ENCODE results near the gene PTTG2. TPM values are rescaled to one million over a fixed set of nuclear protein-coding genes. Genes with fewer than 3 reads are reported as not detected.

Gene PTTG2
- total RNA-seq, 4 donors from 2014 or later: 0.62 to 3.5 (median 2.5) TPM; not detected in 1

GRCh38 chr4:37983951-37984350, 23.8 kb downstream of the PTTG2 start:
- peak overlapping the region in 3 of 4 donors; percentile 26 to 65 (median 60) for H3K27ac ChIP-seq

DNA sequence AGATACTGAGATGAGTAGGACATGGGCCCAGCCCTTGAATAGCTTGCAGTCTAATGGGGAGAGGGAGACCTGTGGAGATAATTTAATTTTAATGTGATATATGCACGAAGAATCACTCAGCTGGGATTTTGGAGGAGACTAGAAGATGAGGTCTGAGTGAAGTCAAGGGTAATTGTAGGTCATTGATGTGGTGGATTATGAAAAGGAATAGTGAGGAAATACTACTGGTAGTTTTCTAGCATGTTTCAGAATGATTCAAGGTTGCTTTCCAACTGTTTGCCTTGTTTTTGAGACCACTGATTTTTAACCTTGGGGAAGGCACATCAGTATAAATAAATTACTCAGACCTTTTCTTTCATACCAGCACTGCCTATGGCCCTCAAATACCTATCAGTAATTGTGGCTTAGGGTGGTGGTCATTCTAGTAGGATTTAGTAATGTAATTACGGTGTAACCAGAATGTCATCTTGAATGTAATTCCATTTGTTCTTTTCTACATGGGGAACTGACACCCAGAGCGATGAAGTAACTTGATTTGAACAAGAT, 25.6 kb downstream of the PTTG2 start:
- ATAC-seq: no peak
- H3K27ac ChIP-seq: peak overlapping the region in 2 of 4 donors; percentile 2 to 22
- H3K4me3 ChIP-seq: no peak overlapping the region
- peaks cover 22 to 74% (median 26%) of the 10 kb centered on the region in 3 donors for H3K4me1 ChIP-seq
- H3K27me3 ChIP-seq: no peaks in the 10 kb centered on the region
- 68 to 70% methylated on average over 3 of the region's 3 CpGs for WGBS, 2 donors (ENCODE audit: low coverage in 1 of 2)
- no peaks in the 10 kb centered on the region for H3K36me3 ChIP-seq
- H3K9me3 ChIP-seq: no peaks in the 10 kb centered on the region
- TF ChIP-seq, protein P1, sequence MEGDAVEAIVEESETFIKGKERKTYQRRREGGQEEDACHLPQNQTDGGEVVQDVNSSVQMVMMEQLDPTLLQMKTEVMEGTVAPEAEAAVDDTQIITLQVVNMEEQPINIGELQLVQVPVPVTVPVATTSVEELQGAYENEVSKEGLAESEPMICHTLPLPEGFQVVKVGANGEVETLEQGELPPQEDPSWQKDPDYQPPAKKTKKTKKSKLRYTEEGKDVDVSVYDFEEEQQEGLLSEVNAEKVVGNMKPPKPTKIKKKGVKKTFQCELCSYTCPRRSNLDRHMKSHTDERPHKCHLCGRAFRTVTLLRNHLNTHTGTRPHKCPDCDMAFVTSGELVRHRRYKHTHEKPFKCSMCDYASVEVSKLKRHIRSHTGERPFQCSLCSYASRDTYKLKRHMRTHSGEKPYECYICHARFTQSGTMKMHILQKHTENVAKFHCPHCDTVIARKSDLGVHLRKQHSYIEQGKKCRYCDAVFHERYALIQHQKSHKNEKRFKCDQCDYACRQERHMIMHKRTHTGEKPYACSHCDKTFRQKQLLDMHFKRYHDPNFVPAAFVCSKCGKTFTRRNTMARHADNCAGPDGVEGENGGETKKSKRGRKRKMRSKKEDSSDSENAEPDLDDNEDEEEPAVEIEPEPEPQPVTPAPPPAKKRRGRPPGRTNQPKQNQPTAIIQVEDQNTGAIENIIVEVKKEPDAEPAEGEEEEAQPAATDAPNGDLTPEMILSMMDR (IDR thresholded peaks at IDR 0.05): no peak
- no peak for TF ChIP-seq POLR2AphosphoS5 (IDR thresholded peaks at IDR 0.05)
- no peak for TF ChIP-seq EP300 (IDR thresholded peaks at IDR 0.05)
- TF ChIP-seq POLR2A (IDR thresholded peaks at IDR 0.05): no peak

More at GRCh38 chr4:37983951-37984350, 23.8 kb downstream of the PTTG2 start:
- no peak overlapping the region for H3K4me3 ChIP-seq
- WGBS, 2 donors (ENCODE audit: low coverage in 1 of 2): 83 to 100% methylated on average over 1 of the region's 1 CpG
- no peaks in the 10 kb centered on the region for H3K9me3 ChIP-seq
- no peaks in the 10 kb centered on the region for H3K27me3 ChIP-seq
- no peak for ATAC-seq
- H3K4me1 ChIP-seq: peaks cover 8 to 74% (median 14%) of the 10 kb centered on the region in 3 donors
- no peaks in the 10 kb centered on the region for H3K36me3 ChIP-seq
- no peak for TF ChIP-seq EP300 (IDR thresholded peaks at IDR 0.05)
- no peak for TF ChIP-seq POLR2AphosphoS5 (IDR thresholded peaks at IDR 0.05)
- no peak for TF ChIP-seq POLR2A (IDR thresholded peaks at IDR 0.05)
- TF ChIP-seq, protein P1 (IDR thresholded peaks at IDR 0.05): no peak

GRCh38 chr4:37988670-37989069, 28.5 kb downstream of the PTTG2 start:
- WGBS, 2 donors (ENCODE audit: low coverage in 1 of 2): 56% methylated on average over 3 of the region's 5 CpGs; no CpG with 5 or more reads in 1 of the 2 donors
- Histone ChIP-seq H3K4me3 (no peak overlapping the region), H3K27ac (peak overlapping the region in 3 of 4 donors; percentile 78 to 80 (median 78)), H3K4me1 (peaks cover 18 to 60% (median 23%) of the 10 kb centered on the region in 3 donors), H3K36me3 (no peaks in the 10 kb centered on the region), H3K27me3 (no peaks in the 10 kb centered on the region), H3K9me3 (no peaks in the 10 kb centered on the region)
- no peak for ATAC-seq
- TF ChIP-seq, protein P1 (IDR thresholded peaks at IDR 0.05): no peak
- TF ChIP-seq POLR2AphosphoS5 (IDR thresholded peaks at IDR 0.05): no peak
- TF ChIP-seq EP300 (IDR thresholded peaks at IDR 0.05): no peak
- no peak for TF ChIP-seq POLR2A (IDR thresholded peaks at IDR 0.05)

DNA sequence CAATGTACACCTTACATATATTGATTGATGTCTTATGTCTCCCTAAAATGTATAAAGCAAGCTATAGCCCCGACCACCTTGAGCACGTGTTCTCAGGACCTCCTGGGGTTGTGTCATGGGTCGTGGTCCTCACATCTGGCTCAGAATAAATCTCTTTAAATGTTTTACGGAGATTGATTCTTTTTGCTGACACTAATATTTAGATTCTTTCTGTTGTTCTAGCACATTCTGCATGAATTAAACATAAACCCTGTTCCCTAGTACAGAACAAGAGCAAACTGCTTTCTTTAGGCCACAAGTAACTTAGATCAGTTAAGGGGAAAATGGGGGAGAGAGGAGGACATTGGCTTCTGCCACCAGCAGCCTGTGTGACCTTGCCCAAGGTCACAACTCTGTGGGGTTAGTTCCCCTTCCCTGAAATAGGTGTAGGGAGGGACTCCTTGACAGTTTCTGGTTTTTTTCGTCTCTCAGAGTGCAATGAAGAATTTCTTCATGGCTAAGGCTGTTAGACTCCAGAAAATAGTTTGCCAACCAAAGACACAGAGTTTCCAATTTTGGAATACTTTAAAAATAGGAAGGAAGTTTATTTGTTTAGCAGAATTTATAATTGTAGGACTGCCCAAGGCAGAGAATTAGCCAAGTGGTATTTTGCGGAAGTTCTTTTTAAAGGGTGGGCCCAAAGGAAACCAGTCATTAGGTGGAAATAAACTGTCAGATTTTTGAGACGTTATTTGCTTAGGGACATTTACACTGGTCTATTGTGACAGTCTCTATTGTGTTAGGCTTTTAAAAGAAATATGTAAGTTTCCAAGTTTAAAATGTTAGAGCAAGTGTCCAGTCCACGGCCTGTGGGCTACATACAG, 29.4 kb downstream of the PTTG2 start:
- Histone ChIP-seq H3K4me1 (peaks cover 18 to 69% (median 22%) of the 10 kb centered on the region in 3 donors), H3K4me3 (no peak overlapping the region), H3K27me3 (no peaks in the 10 kb centered on the region), H3K9me3 (no peaks in the 10 kb centered on the region), H3K27ac (peak overlapping the region; percentile 76 to 80 (median 78)), H3K36me3 (no peaks in the 10 kb centered on the region)
- peak; percentile 46 for ATAC-seq
- 38 to 43% methylated on average over 7 to 8 of the region's 8 CpGs for WGBS, 2 donors (ENCODE audit: low coverage in 1 of 2)
- TF ChIP-seq POLR2AphosphoS5 (IDR thresholded peaks at IDR 0.05) (no peak), EP300 (IDR thresholded peaks at IDR 0.05) (no peak), POLR2A (IDR thresholded peaks at IDR 0.05) (no peak)
- TF ChIP-seq, protein P1 (IDR thresholded peaks at IDR 0.05): no peak

Measured in gastroesophageal sphincter (tissue), 4 donors.